MCF 10A (cell line): ENCODE measurements around the gene SESN1. TPM values are rescaled to one million over a fixed set of nuclear protein-coding genes. Genes with fewer than 3 reads are reported as not detected.
"Not testable (repeated sequence)": the region's sequence is repeated elsewhere in the genome, so short reads cannot be mapped to it uniquely, and the experiment has no call there.

Source experiments
- BruUV-seq: library from RNA; stranded (reverse); fragments of 400-500 nt; replicated peaks from 2 replicates; lab custom pipeline; 2021; lab: Mats Ljungman, UMichigan
- CTCF ChIA-PET: fragments of 300-600 bp; sonication (Branson Sonifier 250); formaldehyde crosslinking; extraction: SDS; loops from one replicate; lab custom pipeline; 2021; ENCODE audit warnings: antibody characterized with exemption, inconsistent platforms; lab: Yijun Ruan, JAX
- POLR2A ChIA-PET: fragments of 300-600, 350-650 bp; sonication (Branson Sonifier 250); formaldehyde crosslinking; extraction: SDS; loops from one replicate; lab custom pipeline; 2020; ENCODE audit warnings: antibody characterized with exemption, inconsistent platforms; lab: Yijun Ruan, JAX
- DNase-seq: peaks from one replicate; pipeline ENCODE4 v3.0.0-alpha.2; 2018; ENCODE audit not compliant: unreplicated experiment
- H3K27ac Mint-ChIP-seq: one replicate; pipeline ENCODE4 v1.8.0; 2022; ENCODE audit warnings: mild to moderate bottlenecking, low read depth, mixed read lengths; ENCODE audit not compliant: unreplicated experiment
- H3K27me3 Mint-ChIP-seq: one replicate; pipeline ENCODE4 v1.8.0; 2022; ENCODE audit warnings: mixed read lengths; ENCODE audit not compliant: insufficient read depth, unreplicated experiment
- H3K36me3 Mint-ChIP-seq: one replicate; pipeline ENCODE4 v1.8.0; 2022; ENCODE audit warnings: mild to moderate bottlenecking, moderate library complexity, mixed read lengths; ENCODE audit not compliant: insufficient read depth, unreplicated experiment
- H3K4me1 Mint-ChIP-seq: one replicate; pipeline ENCODE4 v1.8.0; 2022; ENCODE audit warnings: mixed read lengths; ENCODE audit not compliant: insufficient read depth, unreplicated experiment
- H3K4me3 Mint-ChIP-seq: one replicate; pipeline ENCODE4 v1.8.0; 2022; ENCODE audit warnings: mild to moderate bottlenecking, moderate library complexity, mixed read lengths; ENCODE audit not compliant: unreplicated experiment
- H3K9me3 Mint-ChIP-seq: one replicate; pipeline ENCODE4 v1.8.0; 2022; ENCODE audit warnings: mixed read lengths; ENCODE audit not compliant: unreplicated experiment
- CTCF ChIP-seq: fragments of 200-600 bp; IDR thresholded peaks from one replicate; pipeline ENCODE4 v1.8.0; 2022; ENCODE audit warnings: antibody characterized with exemption, mild to moderate bottlenecking; ENCODE audit not compliant: unreplicated experiment
- intact Hi-C: fragments of 100-400 bp; cut with micrococcal nuclease; formaldehyde crosslinking; loops from 2 replicates; pipeline ENCODE4 v1.14.1; 2022
- total RNA-seq: library from RNA; stranded (reverse); gene quantifications from 2 replicates; pipeline ENCODE4 v1.2.3, GENCODE V29; 2022

The SESN1 gene
- total RNA-seq, 1 experiment from 2014 or later: 23.0 TPM

- intact Hi-C loops: no loop called here
- POLR2A ChIA-PET: interaction anchor here (0.6 to 2.5 kb wide), 6 partner anchors 12 to 84 kb away, joined by 3 to 7 read pairs (median 5); no protein-coding TSS in a partner anchor
- CTCF ChIA-PET: interaction anchor here (0.8 to 0.9 kb wide), 3 partner anchors 9 to 86 kb away, joined by 3 to 4 read pairs (median 3); no protein-coding TSS in a partner anchor
Measured at GRCh38 chr6:108987156-108987555, 107.5 kb downstream of the SESN1 start.

GRCh38 chr6:108985301-108985700, 109.3 kb downstream of the SESN1 start:
- intact Hi-C loops: no loop called here
- Mint-ChIP-seq H3K9me3 (peaks cover 8% of the 10 kb centered on the region), H3K27ac (no peak overlapping the region), H3K36me3 (peaks cover 74% of the 10 kb centered on the region), H3K27me3 (no peaks in the 10 kb centered on the region), H3K4me1 (no peaks in the 10 kb centered on the region), H3K4me3 (no peak overlapping the region)
- ChIA-PET POLR2A (no interaction called here), CTCF (interaction anchor here (1.0 kb wide), 1 partner anchor 85 kb away, joined by 4 read pairs; no protein-coding TSS in a partner anchor)
- no peak for TF ChIP-seq CTCF
- no TSS peak for BruUV-seq
- DNase-seq: no peak

More at GRCh38 chr6:108987156-108987555, 107.5 kb downstream of the SESN1 start:
- no TSS peak for BruUV-seq
- Mint-ChIP-seq H3K9me3 (no peaks in the 10 kb centered on the region), H3K27me3 (no peaks in the 10 kb centered on the region), H3K27ac (no peak overlapping the region), H3K36me3 (peaks cover 93% of the 10 kb centered on the region), H3K4me1 (no peaks in the 10 kb centered on the region), H3K4me3 (no peak overlapping the region)
- DNase-seq: no peak
- no peak for TF ChIP-seq CTCF

GRCh38 chr6:108983151-108983550, 111.5 kb downstream of the SESN1 start:
- peak; percentile 44 for DNase-seq
- H3K4me1 Mint-ChIP-seq: no peaks in the 10 kb centered on the region
- no peak for TF ChIP-seq CTCF
- no peaks in the 10 kb centered on the region for H3K27me3 Mint-ChIP-seq
- H3K27ac Mint-ChIP-seq: no peak overlapping the region
- BruUV-seq: TSS peak; percentile 12
- peaks cover 16% of the 10 kb centered on the region for H3K9me3 Mint-ChIP-seq
- intact Hi-C loops: no loop called here
- ChIA-PET CTCF (no interaction called here), POLR2A (no interaction called here)
- peaks cover 59% of the 10 kb centered on the region for H3K36me3 Mint-ChIP-seq
- no peak overlapping the region for H3K4me3 Mint-ChIP-seq

DNA sequence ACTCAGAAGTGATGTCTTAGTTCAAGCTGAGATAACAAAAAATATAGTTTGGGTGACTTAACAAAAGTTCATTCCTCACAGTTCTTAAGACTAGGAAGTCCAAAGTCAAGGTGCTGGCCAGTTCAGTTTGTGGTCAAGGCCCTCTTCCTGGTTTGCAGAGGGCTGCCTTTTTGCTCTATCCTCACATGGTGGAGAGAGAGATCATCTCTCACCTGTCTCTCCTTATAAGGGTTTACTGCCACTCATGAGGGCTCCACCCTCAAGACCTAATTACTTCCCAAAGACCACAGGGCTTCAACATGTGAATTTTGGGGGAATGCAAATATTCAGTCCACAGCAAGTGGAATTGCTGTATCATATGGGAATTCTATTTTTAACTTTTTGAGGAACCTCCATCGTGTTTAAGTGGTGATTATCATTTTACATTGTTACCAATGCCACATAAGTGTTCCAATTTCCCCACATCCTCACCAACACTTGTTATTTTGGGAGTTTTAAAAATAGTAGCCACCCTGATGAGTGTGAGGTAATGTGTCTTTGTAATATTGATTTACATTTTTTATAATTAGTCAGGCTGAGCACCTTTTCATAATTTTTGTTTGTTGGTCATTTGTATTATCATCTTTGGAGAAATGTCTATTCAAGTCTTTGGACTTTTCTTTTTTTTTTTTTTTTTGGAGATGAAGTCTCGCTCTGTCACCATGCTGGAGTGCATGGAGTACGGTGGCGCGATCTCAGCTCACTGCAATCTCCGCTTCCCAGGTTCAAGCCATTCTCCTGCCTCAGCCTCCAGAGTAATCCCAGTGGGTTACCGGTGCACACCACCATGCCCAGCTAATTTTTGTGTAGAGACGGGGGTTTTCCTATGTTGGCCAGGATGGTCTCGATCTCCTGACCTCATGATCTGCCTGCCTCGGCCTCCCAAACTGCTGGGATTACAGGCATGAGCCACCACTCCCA, 112.2 kb downstream of the SESN1 start:
- Mint-ChIP-seq H3K36me3 (peaks cover 52% of the 10 kb centered on the region), H3K4me3 (no peak overlapping the region), H3K27me3 (no peaks in the 10 kb centered on the region), H3K9me3 (peaks cover 16% of the 10 kb centered on the region), H3K27ac (no peak overlapping the region), H3K4me1 (no peaks in the 10 kb centered on the region)
- TF ChIP-seq CTCF: no peak
- POLR2A ChIA-PET: no interaction called here
- DNase-seq: no peak
- CTCF ChIA-PET: interaction anchor here (0.7 kb wide), 1 partner anchor 119 kb away, joined by 3 read pairs; no protein-coding TSS in a partner anchor
- intact Hi-C loops: no loop called here
- no TSS peak for BruUV-seq

GRCh38 chr6:108978638-108979037, 116.0 kb downstream of the SESN1 start:
- POLR2A ChIA-PET: interaction anchor here (0.7 kb wide), 1 partner anchor 10 kb away, joined by 3 read pairs; no protein-coding TSS in a partner anchor
- BruUV-seq, H3K27ac Mint-ChIP-seq, H3K27me3 Mint-ChIP-seq, CTCF ChIA-PET, H3K4me1 Mint-ChIP-seq, intact Hi-C loops, DNase-seq, H3K4me3 Mint-ChIP-seq: not testable (repeated sequence)
- Mint-ChIP-seq H3K9me3 (peaks cover 16% of the 10 kb centered on the region), H3K36me3 (peaks cover 15% of the 10 kb centered on the region)
